ENCODE results near the gene KLC1. TPM values are rescaled to one million over a fixed set of nuclear protein-coding genes. Genes with fewer than 3 reads are reported as not detected.

KLC1 gene
- total and polyA plus RNA-seq, 2 of the 8 experiments (the other 6 are each of a cell fraction or from before 2014, with no cell fraction given) = 84.6 to 134 TPM

DNA sequence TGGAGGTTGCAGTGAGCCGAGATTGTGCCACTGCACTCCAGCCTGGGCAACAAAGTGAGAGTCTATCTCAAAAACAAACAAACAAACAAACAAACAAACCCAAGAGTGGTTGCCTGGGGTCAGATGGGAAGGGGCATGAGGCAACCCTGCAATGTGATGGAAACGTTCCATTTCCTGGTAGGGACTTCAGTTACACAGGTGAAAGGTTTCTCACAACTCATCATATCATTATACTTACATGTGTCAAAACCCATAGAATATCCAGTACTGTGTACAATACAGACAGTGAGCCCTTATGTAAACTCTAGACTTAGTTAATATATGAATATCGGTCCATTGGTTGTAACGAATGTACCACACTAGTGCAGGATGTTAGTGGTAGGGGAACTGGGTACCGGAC is 7.2 kb upstream of the KLC1 start:
- no peaks in the 10 kb centered on the region for H3K79me2 ChIP-seq (ENCODE audit: control insufficient read depth in 1 of 2, insufficient read depth in 2 of 2, low read length in 2 of 2)
- H3K79me1 ChIP-seq (ENCODE audit: low read depth, low read length) = no peaks in the 10 kb centered on the region
- no peak overlapping the region for H2BK15ac ChIP-seq (ENCODE audit: low read length)
- TF ChIP-seq SP2 (IDR thresholded peaks at IDR 0.05; ENCODE audit: low read length) (no peak), CBX5 (IDR thresholded peaks at IDR 0.05; ENCODE audit: low read depth, low read length) (no peak), TAF7 (optimal IDR thresholded peaks at IDR 0.05; ENCODE audit: borderline replicate concordance, low read depth, low read length) (no peak), SP4 (IDR thresholded peaks at IDR 0.05; ENCODE audit: low read length) (no peak)
- TF ChIP-seq, protein P1, sequence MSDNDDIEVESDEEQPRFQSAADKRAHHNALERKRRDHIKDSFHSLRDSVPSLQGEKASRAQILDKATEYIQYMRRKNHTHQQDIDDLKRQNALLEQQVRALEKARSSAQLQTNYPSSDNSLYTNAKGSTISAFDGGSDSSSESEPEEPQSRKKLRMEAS (IDR thresholded peaks at IDR 0.05) = no peak

More for the DNA sequence above, 7.2 kb upstream of the KLC1 start:
- DNase-seq (ENCODE audit: low read depth in 1 of 2, low spot score in 2 of 2) (no peak), FAIRE-seq (no peak)
- no peak overlapping the region for H3K4me2 ChIP-seq (ENCODE audit: insufficient read depth in 1 of 2, low read depth in 2 of 2, low read length in 2 of 2)
- H4K8ac ChIP-seq (ENCODE audit: extremely low read depth, insufficient read depth, low read length) = no peak overlapping the region
- H3K56ac ChIP-seq (replicated peaks; ENCODE audit: insufficient read length, low read depth, low read length) = no peak overlapping the region
- H3K23me2 ChIP-seq (ENCODE audit: low read depth, low read length) = no peaks in the 10 kb centered on the region
- H4K5ac ChIP-seq (ENCODE audit: insufficient read length, low read depth, low read length) = no peak overlapping the region
- no peak overlapping the region for H3K23ac ChIP-seq (ENCODE audit: insufficient read length)
- no peak overlapping the region for H3K4ac ChIP-seq (replicated peaks; ENCODE audit: insufficient read length, low read depth, low read length)
- no peak overlapping the region for H3K27ac ChIP-seq (ENCODE audit: low read depth, low read length)
- H2AFZ ChIP-seq (ENCODE audit: low read length) = no peak overlapping the region
- H3K4me1 ChIP-seq (replicated peaks in 1 of 4; ENCODE audit: control insufficient read depth in 3 of 4, insufficient read depth in 4 of 4, low read length in 3 of 4) = no peaks in the 10 kb centered on the region; a peak in 3 of 7 replicates
- H3K14ac ChIP-seq (ENCODE audit: insufficient read length) = no peak overlapping the region
- no peak overlapping the region for H2AK5ac ChIP-seq (ENCODE audit: low read depth, low read length)
- ChIA-PET POLR2A (ENCODE audit: partially characterized antibody) (no interaction called here), CTCF (ENCODE audit: partially characterized antibody) (interaction anchor here (1.7 kb wide), 1 partner anchor 17 kb away, joined by 4 read pairs; no protein-coding TSS in a partner anchor)
- H3K18ac ChIP-seq (ENCODE audit: extremely low read depth, low read length) = no peak overlapping the region
- no peak overlapping the region for H2BK120ac ChIP-seq (replicated peaks; ENCODE audit: low read depth, low read length)
- no peak overlapping the region for H2BK12ac ChIP-seq (ENCODE audit: low read depth, low read length)
- no peak overlapping the region for H2BK20ac ChIP-seq (ENCODE audit: low read length)
- no peak overlapping the region for H4K91ac ChIP-seq (replicated peaks; ENCODE audit: insufficient read length, low read length)
- H3K9me3 ChIP-seq (ENCODE audit: insufficient read depth in 2 of 2, low read depth in 1 of 2, low read length in 1 of 2) = no peaks in the 10 kb centered on the region
- no peak overlapping the region for H2BK5ac ChIP-seq (ENCODE audit: low read depth, low read length)
- no peak overlapping the region for H3K4me3 ChIP-seq (ENCODE audit: extremely low read depth in 1 of 4, insufficient read depth in 2 of 4, low read depth in 3 of 4, low read length in 4 of 4)
- 94% methylated on average over 5 of the region's 5 CpGs; no CpG with 5 or more reads in 1 of the 2 experiments for WGBS, 2 experiments (ENCODE audit: extremely low coverage in 1 of 2, insufficient coverage in 1 of 2, insufficient read length in 1 of 2, insufficient replicate concordance in 2 of 2, low coverage in 1 of 2, low lambda C conversion rate in 2 of 2, missing lambda C conversion rate in 1 of 2)
- H3K27me3 ChIP-seq (replicated peaks in 1 of 4; ENCODE audit: control insufficient read depth in 3 of 4, extremely low read depth in 1 of 4, insufficient read depth in 3 of 4, low read length in 3 of 4) = no peaks in the 10 kb centered on the region
- no peaks in the 10 kb centered on the region; a peak in 1 of 8 replicates for H3K36me3 ChIP-seq (ENCODE audit: control insufficient read depth in 2 of 4, insufficient read depth in 4 of 4, low read length in 3 of 4)
- no peaks in the 10 kb centered on the region for H4K20me1 ChIP-seq (replicated peaks in 1 of 2; ENCODE audit: control insufficient read depth in 1 of 2, insufficient read depth in 2 of 2, low read length in 2 of 2)
- no peak overlapping the region for H3K9ac ChIP-seq (replicated peaks in 1 of 4; ENCODE audit: extremely low read depth in 1 of 4, low read depth in 3 of 4, low read length in 3 of 4)
